HFFc6 (cell line): ENCODE data around the gene DOCK11. TPM values are rescaled to one million over a fixed set of nuclear protein-coding genes. Genes with fewer than 3 reads are reported as not detected.
A peak's percentile ranks its signal among the peaks of the same experiment; 100 is the strongest.

Experiments used
- DNase-seq: peaks from one replicate; pipeline ENCODE4 v3.0.0-alpha.2; 2018
- H3K27ac Mint-ChIP-seq: 2 replicates; pipeline ENCODE4 v1.8.0; 2020; ENCODE audit warnings: mild to moderate bottlenecking, mixed read lengths
- H3K27me3 Mint-ChIP-seq: 2 replicates; pipeline ENCODE4 v1.8.0; 2021; ENCODE audit warnings: mild to moderate bottlenecking, moderate library complexity, mixed read lengths; ENCODE audit not compliant: insufficient read depth
- H3K36me3 Mint-ChIP-seq: 2 replicates; pipeline ENCODE4 v1.8.0; 2021; ENCODE audit warnings: low read depth, mixed read lengths
- H3K4me1 Mint-ChIP-seq: 2 replicates; pipeline ENCODE4 v1.8.0; 2020; ENCODE audit warnings: low read depth, mixed read lengths
- H3K4me3 Mint-ChIP-seq: 2 replicates; pipeline ENCODE4 v1.8.0; 2020; ENCODE audit warnings: mild to moderate bottlenecking, moderate library complexity, mixed read lengths
- H3K9me3 Mint-ChIP-seq: 2 replicates; pipeline ENCODE4 v1.8.0; 2020; ENCODE audit warnings: mild to moderate bottlenecking, mixed read lengths
- total RNA-seq, 6 experiments: library from RNA; stranded (reverse); fragmentation: NEBNext Ultra II Directional; extraction: Animal tissue kit (Norgen Biotek cat#: 25700); gene quantifications; 2 replicates in 1 of 6; 3 replicates in 5 of 6; pipeline ENCODE4 v1.2.3, GENCODE V29; 2021
- TF ChIP-seq, protein P1 (sequence below): fragments of 200-600 bp; sonication (generic); IDR thresholded peaks from 2 replicates; pipeline ENCODE4 v1.5.0; 2021; ENCODE audit warnings: antibody characterized with exemption, mild to moderate bottlenecking

Gene DOCK11
- total RNA-seq, 6 experiments from 2014 or later, result 16.2 to 18.2 (median 17.7) TPM

GRCh38 chrX:118693843-118694242 lies 198.2 kb downstream of the DOCK11 start:
- Mint-ChIP-seq H3K27me3 (no peaks in the 10 kb centered on the region; the same call in 1 of the 2 replicates), H3K36me3 (no peaks in the 10 kb centered on the region), H3K4me1 (peaks cover 33% of the 10 kb centered on the region), H3K9me3 (no peaks in the 10 kb centered on the region), H3K4me3 (no peak overlapping the region), H3K27ac (peak overlapping the region; percentile 59; the same call in 1 of the 2 replicates)
- no peak for DNase-seq
- TF ChIP-seq, protein P1, sequence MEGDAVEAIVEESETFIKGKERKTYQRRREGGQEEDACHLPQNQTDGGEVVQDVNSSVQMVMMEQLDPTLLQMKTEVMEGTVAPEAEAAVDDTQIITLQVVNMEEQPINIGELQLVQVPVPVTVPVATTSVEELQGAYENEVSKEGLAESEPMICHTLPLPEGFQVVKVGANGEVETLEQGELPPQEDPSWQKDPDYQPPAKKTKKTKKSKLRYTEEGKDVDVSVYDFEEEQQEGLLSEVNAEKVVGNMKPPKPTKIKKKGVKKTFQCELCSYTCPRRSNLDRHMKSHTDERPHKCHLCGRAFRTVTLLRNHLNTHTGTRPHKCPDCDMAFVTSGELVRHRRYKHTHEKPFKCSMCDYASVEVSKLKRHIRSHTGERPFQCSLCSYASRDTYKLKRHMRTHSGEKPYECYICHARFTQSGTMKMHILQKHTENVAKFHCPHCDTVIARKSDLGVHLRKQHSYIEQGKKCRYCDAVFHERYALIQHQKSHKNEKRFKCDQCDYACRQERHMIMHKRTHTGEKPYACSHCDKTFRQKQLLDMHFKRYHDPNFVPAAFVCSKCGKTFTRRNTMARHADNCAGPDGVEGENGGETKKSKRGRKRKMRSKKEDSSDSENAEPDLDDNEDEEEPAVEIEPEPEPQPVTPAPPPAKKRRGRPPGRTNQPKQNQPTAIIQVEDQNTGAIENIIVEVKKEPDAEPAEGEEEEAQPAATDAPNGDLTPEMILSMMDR, result no peak

DNA sequence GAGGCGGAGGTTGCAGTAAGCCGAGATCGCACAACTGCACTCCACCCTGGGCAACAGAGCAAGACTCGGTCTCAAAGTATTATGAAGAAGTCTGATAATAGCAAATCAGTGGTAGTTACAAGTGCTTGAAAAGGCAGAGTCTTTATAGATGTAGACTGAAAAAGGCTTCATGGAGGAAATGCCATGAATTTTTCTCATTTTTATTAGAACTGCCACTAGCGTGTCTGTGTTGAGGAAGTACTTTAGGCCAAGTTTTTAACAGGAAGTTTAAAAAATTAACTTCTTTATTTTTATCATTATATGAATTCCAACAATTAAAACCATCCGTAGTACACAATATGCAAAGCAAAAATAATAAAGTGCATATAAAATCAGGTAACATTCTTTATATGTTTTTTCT lies 199.0 kb downstream of the DOCK11 start:
- H3K4me1 Mint-ChIP-seq, result peaks cover 40% of the 10 kb centered on the region
- TF ChIP-seq, protein P1, result no peak

DNA sequence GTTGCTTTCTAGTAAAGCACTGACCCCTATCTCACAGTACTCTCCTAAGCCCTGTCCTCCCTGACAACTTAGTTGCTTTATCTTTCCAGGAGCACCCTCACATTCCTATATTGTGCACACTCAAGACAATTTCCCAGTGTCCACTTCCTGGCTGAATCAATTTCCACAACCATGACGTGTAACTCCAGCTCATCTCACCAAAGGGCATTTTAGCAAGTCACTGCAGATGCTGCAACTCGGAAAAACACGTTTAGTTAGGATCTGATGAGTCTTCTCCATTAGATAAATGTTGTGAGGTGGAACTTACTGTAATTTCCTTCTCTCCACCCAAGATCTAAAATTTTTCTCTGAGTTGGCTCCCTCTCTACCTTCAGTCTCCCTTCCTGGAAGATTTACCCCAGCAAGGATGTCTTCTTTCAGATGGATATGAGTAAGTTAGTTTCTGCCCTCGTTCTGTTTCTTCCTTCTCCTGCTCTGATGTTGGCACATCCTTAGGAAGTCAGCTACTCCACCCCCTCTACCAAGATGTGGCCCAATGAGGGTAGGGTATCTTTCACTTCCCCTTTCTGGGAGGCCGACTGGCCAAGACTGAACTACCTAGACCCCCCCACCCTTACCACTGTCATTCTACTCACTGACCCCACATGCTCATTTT lies 203.0 kb downstream of the DOCK11 start:
- no peaks in the 10 kb centered on the region; the same call in 1 of the 2 replicates for H3K27me3 Mint-ChIP-seq
- peak; percentile 34 for DNase-seq

More for the DNA sequence above, 199.0 kb downstream of the DOCK11 start:
- Mint-ChIP-seq H3K9me3 (no peaks in the 10 kb centered on the region), H3K36me3 (no peaks in the 10 kb centered on the region), H3K27me3 (no peaks in the 10 kb centered on the region; the same call in 1 of the 2 replicates), H3K4me3 (no peak overlapping the region), H3K27ac (no peak overlapping the region)
- no peak for DNase-seq

GRCh38 chrX:118702741-118703140 lies 207.1 kb downstream of the DOCK11 start:
- no peak for DNase-seq
- Mint-ChIP-seq H3K27ac (no peak overlapping the region), H3K4me3 (no peak overlapping the region), H3K27me3 (no peaks in the 10 kb centered on the region; the same call in 1 of the 2 replicates), H3K9me3 (no peaks in the 10 kb centered on the region), H3K36me3 (no peaks in the 10 kb centered on the region), H3K4me1 (peaks cover 17% of the 10 kb centered on the region)
- TF ChIP-seq, protein P1, result no peak

More for the DNA sequence above, 203.0 kb downstream of the DOCK11 start:
- Mint-ChIP-seq H3K36me3 (no peaks in the 10 kb centered on the region), H3K4me1 (peaks cover 38% of the 10 kb centered on the region), H3K4me3 (peak overlapping the region; percentile 67), H3K9me3 (no peaks in the 10 kb centered on the region), H3K27ac (peak overlapping the region; percentile 99)
- TF ChIP-seq, protein P1, result no peak

DNA sequence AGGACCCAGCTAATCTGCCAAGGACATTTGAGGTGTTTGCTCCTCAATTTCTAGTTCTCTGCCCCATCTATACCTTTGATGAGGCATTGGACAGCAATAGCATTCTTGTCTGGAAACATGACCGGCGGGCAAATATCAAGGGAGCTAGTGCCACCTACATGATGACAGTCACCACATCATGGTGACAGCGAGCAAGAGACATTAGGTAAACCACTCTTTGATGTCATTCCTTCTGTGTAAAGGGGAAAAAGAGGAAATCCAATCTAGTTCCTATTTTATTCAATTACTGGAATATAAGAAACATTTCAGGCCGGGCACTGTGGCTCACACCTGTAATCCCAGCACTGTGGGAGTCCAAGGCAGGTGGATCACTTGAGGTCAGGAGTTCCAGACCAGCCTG lies 211.1 kb downstream of the DOCK11 start:
- no peaks in the 10 kb centered on the region for H3K27me3 Mint-ChIP-seq
- H3K4me3 Mint-ChIP-seq, result no peak overlapping the region
- H3K27ac Mint-ChIP-seq, result no peak overlapping the region
- no peaks in the 10 kb centered on the region for H3K36me3 Mint-ChIP-seq
- no peak for DNase-seq
- TF ChIP-seq, protein P1, result no peak
- H3K9me3 Mint-ChIP-seq, result no peaks in the 10 kb centered on the region
- H3K4me1 Mint-ChIP-seq, result no peaks in the 10 kb centered on the region
